ENCODE data around the gene IQCC. TPM values are rescaled to one million over a fixed set of nuclear protein-coding genes. Genes with fewer than 3 reads are reported as not detected.

IQCC gene
- total RNA-seq, 1 experiment from 2014 or later, result 5.6 TPM

- Histone ChIP-seq H3K27me3 (replicated peaks) (no peaks in the 10 kb centered on the region), H3K4me1 (replicated peaks) (peaks cover 22% of the 10 kb centered on the region), H3K27ac (no peak overlapping the region), H3K9me3 (replicated peaks) (no peaks in the 10 kb centered on the region), H3K36me3 (peaks cover 72% of the 10 kb centered on the region), H3K4me3 (no peak overlapping the region)
- DNase-seq (ENCODE audit: low read depth in 1 of 2, low spot score in 2 of 2), result no peak
These were observed 23.4 kb upstream of the IQCC start for GRCh38 chr1:32182060-32182459.

GRCh38 chr1:32184650-32185049 is 20.8 kb upstream of the IQCC start:
- H3K36me3 ChIP-seq, result peaks cover 98% of the 10 kb centered on the region
- H3K27ac ChIP-seq, result no peak overlapping the region
- H3K27me3 ChIP-seq (replicated peaks), result no peaks in the 10 kb centered on the region
- H3K4me1 ChIP-seq (replicated peaks), result peaks cover 13% of the 10 kb centered on the region
- DNase-seq (ENCODE audit: low read depth in 1 of 2, low spot score in 2 of 2), result no peak
- no peak overlapping the region for H3K4me3 ChIP-seq
- no peaks in the 10 kb centered on the region for H3K9me3 ChIP-seq (replicated peaks)

- Histone ChIP-seq H3K36me3 (peaks cover 100% of the 10 kb centered on the region), H3K27me3 (replicated peaks) (no peaks in the 10 kb centered on the region), H3K9me3 (replicated peaks) (no peaks in the 10 kb centered on the region), H3K27ac (no peak overlapping the region), H3K4me3 (no peak overlapping the region), H3K4me1 (replicated peaks) (peaks cover 6% of the 10 kb centered on the region)
- no peak for DNase-seq (ENCODE audit: low read depth in 1 of 2, low spot score in 2 of 2)
These were observed 19.4 kb upstream of the IQCC start for GRCh38 chr1:32186077-32186476.

GRCh38 chr1:32186491-32186890 is 19.0 kb upstream of the IQCC start:
- peaks cover 100% of the 10 kb centered on the region for H3K36me3 ChIP-seq
- peaks cover 2% of the 10 kb centered on the region for H3K4me1 ChIP-seq (replicated peaks)
- no peak for DNase-seq (ENCODE audit: low read depth in 1 of 2, low spot score in 2 of 2)
- H3K4me3 ChIP-seq, result no peak overlapping the region
- no peaks in the 10 kb centered on the region for H3K9me3 ChIP-seq (replicated peaks)
- no peaks in the 10 kb centered on the region for H3K27me3 ChIP-seq (replicated peaks)
- no peak overlapping the region for H3K27ac ChIP-seq

GRCh38 chr1:32187850-32188249 is 17.6 kb upstream of the IQCC start:
- Histone ChIP-seq H3K4me1 (replicated peaks) (no peaks in the 10 kb centered on the region), H3K27ac (no peak overlapping the region), H3K9me3 (replicated peaks) (no peaks in the 10 kb centered on the region), H3K4me3 (no peak overlapping the region), H3K27me3 (replicated peaks) (no peaks in the 10 kb centered on the region), H3K36me3 (peaks cover 100% of the 10 kb centered on the region)
- DNase-seq (ENCODE audit: low read depth in 1 of 2, low spot score in 2 of 2), result no peak

GRCh38 chr1:32192220-32192948 is 13.1 kb upstream of the IQCC start:
- H3K4me3 ChIP-seq, result no peak overlapping the region
- DNase-seq (ENCODE audit: low read depth in 1 of 2, low spot score in 2 of 2), result no peak
- H3K4me1 ChIP-seq (replicated peaks), result no peaks in the 10 kb centered on the region
- H3K27ac ChIP-seq, result no peak overlapping the region
- H3K9me3 ChIP-seq (replicated peaks), result no peaks in the 10 kb centered on the region
- no peaks in the 10 kb centered on the region for H3K27me3 ChIP-seq (replicated peaks)
- H3K36me3 ChIP-seq, result peaks cover 98% of the 10 kb centered on the region

- Histone ChIP-seq H3K27me3 (replicated peaks) (no peaks in the 10 kb centered on the region), H3K36me3 (peaks cover 91% of the 10 kb centered on the region), H3K4me1 (replicated peaks) (peaks cover 5% of the 10 kb centered on the region), H3K4me3 (no peak overlapping the region), H3K27ac (no peak overlapping the region), H3K9me3 (replicated peaks) (no peaks in the 10 kb centered on the region)
- no peak for DNase-seq (ENCODE audit: low read depth in 1 of 2, low spot score in 2 of 2)
These were observed 10.5 kb upstream of the IQCC start for GRCh38 chr1:32194984-32195383.

GRCh38 chr1:32195531-32195930 is 9.9 kb upstream of the IQCC start:
- peaks cover 7% of the 10 kb centered on the region for H3K4me1 ChIP-seq (replicated peaks)
- no peak overlapping the region for H3K27ac ChIP-seq
- H3K27me3 ChIP-seq (replicated peaks), result no peaks in the 10 kb centered on the region
- no peak for DNase-seq (ENCODE audit: low read depth in 1 of 2, low spot score in 2 of 2)
- no peaks in the 10 kb centered on the region for H3K9me3 ChIP-seq (replicated peaks)
- peaks cover 85% of the 10 kb centered on the region for H3K36me3 ChIP-seq
- no peak overlapping the region for H3K4me3 ChIP-seq

GRCh38 chr1:32195972-32196823 is 9.3 kb upstream of the IQCC start:
- Histone ChIP-seq H3K36me3 (peaks cover 79% of the 10 kb centered on the region), H3K9me3 (replicated peaks) (no peaks in the 10 kb centered on the region), H3K27ac (no peak overlapping the region), H3K4me1 (replicated peaks) (peaks cover 10% of the 10 kb centered on the region), H3K4me3 (no peak overlapping the region), H3K27me3 (replicated peaks) (no peaks in the 10 kb centered on the region)
- DNase-seq (ENCODE audit: low read depth in 1 of 2, low spot score in 2 of 2), result no peak

GRCh38 chr1:32197074-32197473 is 8.4 kb upstream of the IQCC start:
- DNase-seq (ENCODE audit: low read depth in 1 of 2, low spot score in 2 of 2), result no peak
- Histone ChIP-seq H3K27ac (no peak overlapping the region), H3K36me3 (peaks cover 70% of the 10 kb centered on the region), H3K27me3 (replicated peaks) (no peaks in the 10 kb centered on the region), H3K9me3 (replicated peaks) (no peaks in the 10 kb centered on the region), H3K4me1 (replicated peaks) (peaks cover 18% of the 10 kb centered on the region), H3K4me3 (no peak overlapping the region)

GRCh38 chr1:32197837-32198236 is 7.6 kb upstream of the IQCC start:
- Histone ChIP-seq H3K27me3 (replicated peaks) (no peaks in the 10 kb centered on the region), H3K4me1 (replicated peaks) (peaks cover 18% of the 10 kb centered on the region), H3K4me3 (no peak overlapping the region), H3K9me3 (replicated peaks) (no peaks in the 10 kb centered on the region), H3K36me3 (peaks cover 62% of the 10 kb centered on the region), H3K27ac (no peak overlapping the region)
- DNase-seq (ENCODE audit: low read depth in 1 of 2, low spot score in 2 of 2), result no peak

- Histone ChIP-seq H3K27me3 (replicated peaks) (no peaks in the 10 kb centered on the region), H3K36me3 (peaks cover 56% of the 10 kb centered on the region), H3K9me3 (replicated peaks) (no peaks in the 10 kb centered on the region), H3K27ac (no peak overlapping the region), H3K4me3 (no peak overlapping the region), H3K4me1 (replicated peaks) (peaks cover 18% of the 10 kb centered on the region)
- DNase-seq (ENCODE audit: low read depth in 1 of 2, low spot score in 2 of 2), result no peak
These were observed 7.0 kb upstream of the IQCC start for GRCh38 chr1:32198237-32199042.

- Histone ChIP-seq H3K27me3 (replicated peaks) (no peaks in the 10 kb centered on the region), H3K36me3 (peaks cover 49% of the 10 kb centered on the region), H3K9me3 (replicated peaks) (no peaks in the 10 kb centered on the region), H3K27ac (no peak overlapping the region), H3K4me1 (replicated peaks) (peaks cover 18% of the 10 kb centered on the region), H3K4me3 (no peak overlapping the region)
- no peak for DNase-seq (ENCODE audit: low read depth in 1 of 2, low spot score in 2 of 2)
These were observed 6.3 kb upstream of the IQCC start for GRCh38 chr1:32199043-32199716.

All from SJSA1 (cell line).